Ovary (tissue), 3 donors: ENCODE results near the gene SPACA5.

Experiments
- CTCF ChIP-seq, 3 donors: fragments of 450-650 bp in 2 of 3; fragments of 200-600 bp in 1 of 3; IDR thresholded peaks; one replicate each; pipeline versions ENCODE4 v1.5.1 to v1.8.0; 2016 to 2022; ENCODE audit warnings: antibody characterized with exemption in 3 of 3, mild to moderate bottlenecking in 1 of 3
- POLR2A ChIP-seq: fragments of 450-650 bp; IDR thresholded peaks from one replicate; pipeline ENCODE4 v1.6.1; 2017; ENCODE audit warnings: antibody characterized with exemption, mild to moderate bottlenecking, moderate library complexity
- donor health status: DM: no; HTN: no; CAD: no.

- TF ChIP-seq CTCF (IDR thresholded peaks at IDR 0.05) (no peak), POLR2A (no peak)
These were observed 47.9 kb upstream of the SPACA5 start for GRCh38 chrX:47958761-47959342.
